AG04450 (cell line): ENCODE data around the gene DIP2C. TPM values are rescaled to one million over a fixed set of nuclear protein-coding genes. Genes with fewer than 3 reads are reported as not detected.

Experiments used
- CTCF ChIA-PET: fragments of 300-600, 350-600 bp; formaldehyde crosslinking; extraction: SDS; loops from one replicate; lab custom pipeline; 2022; ENCODE audit warnings: antibody characterized with exemption, inconsistent platforms; lab: Charles Lee
- POLR2A ChIA-PET: fragments of 350-600 bp; formaldehyde crosslinking; extraction: SDS; loops from one replicate; lab custom pipeline; 2021; ENCODE audit warnings: antibody characterized with exemption, inconsistent platforms; lab: Yijun Ruan, JAX
- DNase-seq: peaks from one replicate; pipeline ENCODE4 v3.0.0-alpha.2; 2011; ENCODE audit warnings: low read depth, low spot score
- H3K27ac ChIP-seq: one replicate; pipeline ENCODE4 v1.5.1; 2012; ENCODE audit warnings: low read depth, low read length, control low read depth
- H3K27me3 ChIP-seq: one replicate; pipeline ENCODE4 v1.6.0; 2012; ENCODE audit warnings: low read length; ENCODE audit not compliant: control insufficient read depth, insufficient read depth
- H3K4me3 ChIP-seq: 2 replicates; pipeline ENCODE4 v1.5.1; 2011; ENCODE audit warnings: mild to moderate bottlenecking, low read depth, low read length, control low read depth
- H3K9me3 ChIP-seq: 2 replicates; pipeline ENCODE4 v1.5.1; 2012; ENCODE audit warnings: low read length; ENCODE audit not compliant: control insufficient read depth, insufficient read depth
- polyA plus RNA-seq: library from polyadenylated mRNA; depleted of rRNA; stranded (reverse); fragments of >200 nt; gene quantifications from 2 replicates; pipeline ENCODE4 v1.2.3, GENCODE V29; 2011
- TF ChIP-seq, protein P1 (sequence below): IDR thresholded peaks from 2 replicates; pipeline ENCODE4 v1.5.1; 2011; ENCODE audit warnings: low read depth, low read length, control low read depth, inconsistent platforms

The DIP2C gene
- polyA plus RNA-seq, 1 experiment, result 9.6 TPM

DNA sequence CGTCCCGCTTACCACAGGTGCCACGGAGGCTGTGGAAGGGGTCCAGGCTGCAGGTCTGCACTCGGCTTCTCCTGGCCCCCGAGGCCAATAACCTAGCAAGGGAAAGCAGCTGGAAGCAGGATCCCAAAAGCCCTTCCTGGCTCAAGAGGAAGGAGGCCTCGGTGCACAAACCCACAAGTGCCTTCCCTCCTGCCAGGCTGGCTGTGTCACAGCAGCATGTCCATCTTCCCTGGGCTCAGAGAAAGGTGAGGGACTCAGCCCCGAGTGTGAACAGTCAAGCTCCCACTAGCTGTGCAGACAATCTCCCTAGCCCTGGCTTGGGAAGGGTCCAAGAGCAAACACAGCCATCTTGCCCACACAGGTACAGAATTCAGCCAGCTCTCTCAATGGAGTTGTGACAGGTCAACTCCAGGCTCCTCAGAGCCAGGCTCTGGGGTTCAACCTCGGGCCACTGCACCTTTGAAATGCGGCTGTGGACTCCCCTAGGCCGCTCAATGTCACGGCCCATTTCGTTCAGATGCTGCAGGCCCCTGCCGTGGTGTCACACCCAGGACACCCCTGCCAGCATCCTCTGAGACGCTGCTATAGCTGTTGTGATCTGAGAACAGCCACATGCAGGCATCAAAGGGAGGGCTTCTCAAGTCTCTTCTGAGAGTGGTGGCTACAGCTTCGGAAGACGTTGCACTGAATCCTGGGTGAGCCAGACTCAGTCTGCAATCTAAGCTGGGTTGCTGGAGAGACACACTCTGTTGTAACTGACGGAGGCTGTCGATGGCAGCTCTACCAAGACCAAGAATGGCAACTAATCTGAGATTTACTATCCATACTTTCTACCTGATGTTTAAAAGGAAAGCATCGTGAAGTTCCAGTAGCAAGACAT, 137.9 kb downstream of the DIP2C start:
- no peaks in the 10 kb centered on the region; the same call in 1 of the 2 replicates for H3K9me3 ChIP-seq
- ChIA-PET POLR2A (no interaction called here), CTCF (no interaction called here)
- DNase-seq, result no peak
- no peak overlapping the region for H3K27ac ChIP-seq
- TF ChIP-seq, protein P1, sequence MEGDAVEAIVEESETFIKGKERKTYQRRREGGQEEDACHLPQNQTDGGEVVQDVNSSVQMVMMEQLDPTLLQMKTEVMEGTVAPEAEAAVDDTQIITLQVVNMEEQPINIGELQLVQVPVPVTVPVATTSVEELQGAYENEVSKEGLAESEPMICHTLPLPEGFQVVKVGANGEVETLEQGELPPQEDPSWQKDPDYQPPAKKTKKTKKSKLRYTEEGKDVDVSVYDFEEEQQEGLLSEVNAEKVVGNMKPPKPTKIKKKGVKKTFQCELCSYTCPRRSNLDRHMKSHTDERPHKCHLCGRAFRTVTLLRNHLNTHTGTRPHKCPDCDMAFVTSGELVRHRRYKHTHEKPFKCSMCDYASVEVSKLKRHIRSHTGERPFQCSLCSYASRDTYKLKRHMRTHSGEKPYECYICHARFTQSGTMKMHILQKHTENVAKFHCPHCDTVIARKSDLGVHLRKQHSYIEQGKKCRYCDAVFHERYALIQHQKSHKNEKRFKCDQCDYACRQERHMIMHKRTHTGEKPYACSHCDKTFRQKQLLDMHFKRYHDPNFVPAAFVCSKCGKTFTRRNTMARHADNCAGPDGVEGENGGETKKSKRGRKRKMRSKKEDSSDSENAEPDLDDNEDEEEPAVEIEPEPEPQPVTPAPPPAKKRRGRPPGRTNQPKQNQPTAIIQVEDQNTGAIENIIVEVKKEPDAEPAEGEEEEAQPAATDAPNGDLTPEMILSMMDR, result no peak
- H3K27me3 ChIP-seq, result no peaks in the 10 kb centered on the region
- H3K4me3 ChIP-seq, result no peak overlapping the region

DNA sequence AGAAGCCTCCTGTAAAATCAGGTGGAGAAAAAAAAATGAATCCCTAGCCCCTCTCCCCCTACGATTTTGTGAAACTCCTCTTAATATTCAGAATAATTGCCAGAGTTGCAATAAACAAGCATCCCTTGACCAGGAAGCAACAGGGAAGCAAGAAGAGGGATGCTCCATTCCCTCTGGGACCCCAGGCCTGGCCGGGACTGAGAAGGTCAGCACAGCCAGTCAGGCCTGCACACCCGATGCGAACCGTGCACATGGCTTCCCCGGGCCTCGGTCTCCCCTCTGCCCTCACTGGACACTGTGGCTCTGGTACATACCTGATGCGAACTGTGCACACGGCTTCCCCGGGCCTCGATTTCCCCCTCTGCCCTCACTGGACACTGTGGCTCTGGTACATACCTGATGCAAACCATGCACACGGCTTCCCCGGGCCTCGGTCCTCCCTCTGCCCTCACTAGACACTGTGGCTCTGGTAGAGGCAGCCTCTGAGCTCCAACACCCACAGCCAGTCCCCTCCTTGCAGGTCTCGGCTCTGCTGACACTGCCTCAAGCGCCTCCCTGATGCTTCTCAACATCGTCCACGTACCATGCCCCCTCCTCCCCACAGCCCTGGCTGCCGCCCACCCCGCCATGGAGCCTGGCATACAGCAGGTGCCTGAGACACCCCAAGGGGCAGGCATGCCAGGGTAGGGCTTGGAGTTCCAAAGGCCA, 138.6 kb downstream of the DIP2C start:
- Histone ChIP-seq H3K27me3 (no peaks in the 10 kb centered on the region), H3K27ac (no peak overlapping the region), H3K4me3 (no peak overlapping the region), H3K9me3 (no peaks in the 10 kb centered on the region; the same call in 1 of the 2 replicates)
- ChIA-PET POLR2A (no interaction called here), CTCF (no interaction called here)
- no peak for DNase-seq
- TF ChIP-seq, protein P1, result no peak

DNA sequence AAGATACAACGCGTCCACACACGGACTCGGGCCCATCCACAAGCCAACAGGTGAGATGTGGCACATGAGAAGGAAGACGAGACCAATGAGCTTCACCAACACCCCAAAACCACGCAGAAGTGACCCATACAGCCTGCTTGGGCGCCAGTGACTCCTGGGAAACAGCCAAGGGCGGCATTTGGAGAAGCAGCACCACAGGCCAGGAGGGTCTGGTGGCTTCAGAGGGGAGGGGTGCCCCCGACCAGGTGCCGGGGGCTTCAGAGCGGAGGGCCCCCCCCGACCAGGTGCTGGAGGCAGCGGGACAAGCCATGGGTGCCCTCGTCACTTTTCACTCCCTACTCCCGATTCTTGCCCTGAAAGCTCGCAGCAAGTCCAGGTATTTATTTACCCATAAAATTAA, 140.1 kb downstream of the DIP2C start:
- no peaks in the 10 kb centered on the region; the same call in 1 of the 2 replicates for H3K9me3 ChIP-seq
- no peaks in the 10 kb centered on the region for H3K27me3 ChIP-seq
- TF ChIP-seq, protein P1, result no peak
- H3K4me3 ChIP-seq, result no peak overlapping the region
- POLR2A ChIA-PET, result no interaction called here
- H3K27ac ChIP-seq, result no peak overlapping the region
- CTCF ChIA-PET, result no interaction called here
- no peak for DNase-seq

DNA sequence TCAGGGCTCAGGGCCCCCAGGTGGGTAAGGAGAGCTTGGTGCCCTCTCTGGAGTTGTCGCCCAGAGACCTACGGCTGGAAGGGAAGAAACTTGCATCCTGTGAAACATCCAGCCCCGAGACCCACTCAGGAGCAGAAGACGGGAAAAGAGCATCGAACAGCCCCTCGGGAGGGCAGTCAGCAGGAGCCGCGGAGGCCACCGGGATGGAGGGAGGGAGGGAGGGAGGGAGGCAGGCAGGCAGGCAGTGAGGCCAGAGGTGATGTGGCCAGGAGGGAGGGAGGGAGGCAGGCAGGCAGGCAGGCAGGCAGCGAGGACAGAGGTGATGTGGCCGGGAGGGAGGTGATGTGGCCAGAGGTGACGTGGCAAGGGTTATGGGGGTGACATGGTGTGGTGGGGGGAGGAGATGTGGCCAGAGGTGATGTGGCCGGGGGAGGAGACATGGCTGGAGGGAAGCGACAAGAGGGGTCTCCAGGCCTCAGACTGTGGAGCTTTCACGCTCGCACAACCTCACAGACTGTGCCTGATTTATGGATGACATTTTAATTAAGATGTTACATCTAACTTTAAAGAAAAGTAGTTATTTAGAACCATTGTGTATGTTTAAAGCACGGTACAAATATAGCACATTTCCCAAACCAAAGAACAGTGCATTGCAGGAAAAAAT, 141.1 kb downstream of the DIP2C start:
- ChIA-PET CTCF (no interaction called here), POLR2A (no interaction called here)
- no peak overlapping the region for H3K4me3 ChIP-seq
- H3K27me3 ChIP-seq, result no peaks in the 10 kb centered on the region
- no peaks in the 10 kb centered on the region; the same call in 1 of the 2 replicates for H3K9me3 ChIP-seq
- H3K27ac ChIP-seq, result no peak overlapping the region
- TF ChIP-seq, protein P1, result no peak
- DNase-seq, result no peak
